Right ventricle myocardium inferior (tissue), 1 donor: ENCODE results near the gene CDKN1C. TPM values are rescaled to one million over a fixed set of nuclear protein-coding genes. Genes with fewer than 3 reads are reported as not detected.

Experiments
- ATAC-seq: fragments of 200-7000 bp; cut with Tn5 transposase; one replicate; pipeline ENCODE4 v1.9.1; 2020; ENCODE audit warnings: mild to moderate bottlenecking, moderate library complexity
- DNase-seq: peaks from one replicate; pipeline ENCODE4 v3.0.0; 2021; ENCODE audit errors: missing footprints
- intact Hi-C: fragments of 100-400 bp; cut with DNase I; formaldehyde crosslinking; loops from one replicate; pipeline ENCODE4 v1.11.0; 2022
- total RNA-seq: library from RNA; stranded (reverse); fragmentation: NEBNext Ultra II Directional; extraction: Animal tissue kit (Norgen Biotek cat#: 25700); gene quantifications from one replicate; pipeline ENCODE4 v1.2.1, GENCODE V29; 2021
- donor health status: DM: no; HTN: yes; CAD: no; lungs with severe emphysema.

The CDKN1C gene
- total RNA-seq, 1 donor from 2014 or later: 40.0 TPM

DNA sequence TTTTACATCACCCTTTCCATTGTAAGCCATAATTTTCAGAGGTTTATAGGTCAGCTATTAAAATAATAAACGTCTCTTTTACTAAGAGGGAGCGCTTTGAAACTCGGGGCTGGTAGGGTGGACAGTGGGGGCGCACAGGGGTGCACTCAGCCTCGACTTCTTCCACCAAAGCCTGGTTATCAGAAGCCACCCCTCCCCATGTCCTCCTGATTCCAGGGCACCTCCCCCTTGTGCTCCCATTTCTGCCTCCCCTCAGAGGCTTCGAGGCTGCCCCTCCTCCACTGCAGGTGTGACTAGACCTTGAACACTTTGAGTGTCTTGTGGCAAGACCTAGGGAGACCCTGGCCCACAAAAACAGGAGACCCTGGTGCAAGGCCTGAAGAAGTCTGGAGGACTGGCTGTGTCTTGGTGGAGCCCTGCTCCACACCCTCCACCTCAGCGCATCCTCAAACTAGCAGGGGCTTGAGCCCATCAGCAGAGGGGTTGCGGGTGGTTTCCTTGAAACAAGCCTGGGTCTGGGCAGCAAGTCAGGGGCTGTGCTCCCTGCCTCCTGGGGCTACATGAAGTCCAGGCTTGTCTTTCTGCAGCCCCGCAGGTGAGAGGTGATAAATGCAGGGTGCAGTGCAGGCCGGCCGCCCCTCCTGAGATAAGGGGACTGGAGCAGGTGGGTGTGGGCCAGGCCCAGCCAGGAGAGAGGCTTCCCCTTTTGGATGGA, 3.0 kb downstream of the CDKN1C start:
- DNase-seq: peak; percentile 26
- intact Hi-C loops: loop anchor here (5.0 kb wide), 1 partner anchor 70 kb away; no protein-coding TSS in a partner anchor
- ATAC-seq: no peak

DNA sequence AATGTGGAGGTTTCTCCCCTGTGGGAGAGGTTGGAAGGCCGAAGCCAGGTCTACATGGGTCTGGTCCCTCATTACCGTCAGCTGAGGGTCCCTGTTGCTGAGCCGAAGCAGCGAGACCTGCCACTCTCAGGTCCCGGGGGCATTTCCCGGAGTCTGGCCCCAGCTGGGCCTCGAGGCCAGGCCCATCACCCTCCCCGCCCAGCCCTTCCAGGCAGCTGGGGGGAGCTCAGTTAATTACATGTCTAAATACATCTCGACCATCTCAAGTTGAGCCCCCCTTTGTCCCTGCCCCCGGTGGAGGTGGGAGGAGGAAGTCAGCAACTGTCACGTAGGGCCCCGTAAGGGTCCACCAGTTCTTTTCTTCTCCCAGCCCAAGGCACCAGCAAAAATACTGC, 3.6 kb downstream of the CDKN1C start:
- DNase-seq (peak; percentile 58), ATAC-seq (no peak)
- intact Hi-C loops: loop anchor here (5.0 kb wide), 1 partner anchor 70 kb away; no protein-coding TSS in a partner anchor

DNA sequence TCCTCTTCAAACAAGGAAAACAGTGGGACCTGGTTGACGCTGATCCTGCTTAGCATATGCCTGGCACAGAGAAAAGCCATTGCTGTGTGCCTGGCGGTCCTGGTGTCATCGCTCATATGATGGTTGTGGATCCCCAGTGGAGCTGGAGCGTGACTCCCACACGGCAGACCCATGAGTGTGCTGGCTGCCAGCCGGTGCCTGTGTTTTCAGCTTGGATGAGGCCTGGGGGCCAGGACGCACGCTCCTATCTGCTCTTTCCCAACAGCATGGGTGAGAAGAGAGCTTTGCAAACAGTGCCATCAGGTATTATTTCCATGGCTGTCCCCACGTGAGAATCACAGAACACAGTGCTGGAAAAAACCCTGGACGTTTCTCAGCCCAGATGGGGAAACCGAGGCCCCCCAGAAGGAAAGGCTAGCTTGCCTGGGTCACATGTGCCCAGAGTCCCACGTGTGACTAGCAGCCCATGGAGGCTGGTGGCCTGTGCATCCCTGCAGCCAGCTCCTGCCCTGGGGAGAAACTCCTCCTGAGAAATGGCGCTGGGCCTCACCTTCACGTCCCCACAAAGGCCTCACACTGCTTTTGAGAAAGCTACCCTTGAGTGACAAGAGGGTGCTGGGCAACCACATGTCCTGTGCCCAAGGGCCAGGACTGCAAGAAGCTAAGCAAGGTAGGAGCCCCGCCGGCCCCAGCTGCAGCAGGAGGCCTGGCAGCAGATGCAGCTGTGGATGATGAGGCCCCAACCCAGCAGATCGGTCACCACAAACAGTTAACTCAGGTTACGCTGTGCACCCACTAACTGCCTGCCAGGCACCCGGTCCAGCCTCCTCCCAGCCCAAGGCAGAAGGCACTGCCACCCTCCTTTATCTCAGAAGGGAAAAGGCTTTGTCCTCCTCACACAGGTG, 4.2 kb downstream of the CDKN1C start:
- DNase-seq (peak; percentile 56), ATAC-seq (no peak)
- intact Hi-C loops: loop anchor here (5.0 kb wide), 1 partner anchor 69 kb away; no protein-coding TSS in a partner anchor

DNA sequence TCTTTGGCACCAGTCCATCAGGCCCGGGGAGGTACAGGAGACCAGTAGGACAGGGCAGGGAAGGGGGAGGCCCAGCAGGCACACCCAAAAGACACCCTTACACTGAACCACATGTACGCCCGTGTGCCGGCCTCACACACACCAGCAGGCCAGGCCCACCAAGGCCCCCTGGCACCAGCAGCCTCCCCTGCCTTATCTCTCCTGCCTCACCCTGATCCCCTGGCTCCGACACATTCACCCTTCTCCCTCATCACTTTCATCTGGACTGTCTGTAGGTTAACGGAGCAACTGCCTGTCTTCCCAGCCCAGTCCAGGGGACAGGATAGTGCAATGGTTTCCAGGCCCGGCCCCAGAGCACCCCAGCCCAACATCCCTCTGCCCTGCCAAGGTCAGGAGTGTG, 4.9 kb downstream of the CDKN1C start:
- intact Hi-C loops: loop anchor here (5.0 kb wide), 1 partner anchor 68 kb away; no protein-coding TSS in a partner anchor
- DNase-seq: no peak
- no peak for ATAC-seq

DNA sequence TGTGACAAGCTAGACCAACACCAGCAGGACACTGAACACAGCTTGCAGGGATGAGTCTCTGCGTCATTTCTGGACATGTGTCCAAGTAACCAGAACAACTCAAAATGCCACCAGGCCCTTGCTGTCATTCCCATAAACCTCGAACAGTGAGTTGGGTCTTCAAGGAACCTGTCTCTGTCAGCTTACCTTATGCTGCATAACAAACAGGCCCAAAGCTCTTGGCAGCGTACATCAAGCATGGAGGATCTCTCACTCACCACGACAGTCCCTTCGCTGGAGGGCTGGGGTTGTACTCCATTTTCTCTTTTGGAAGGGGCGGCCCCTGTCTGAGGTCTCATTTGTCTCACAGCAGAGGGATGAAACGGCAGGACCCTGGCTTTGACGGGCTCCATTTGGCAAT, 6.8 kb downstream of the CDKN1C start:
- intact Hi-C loops: no loop called here
- no peak for DNase-seq
- ATAC-seq: no peak

DNA sequence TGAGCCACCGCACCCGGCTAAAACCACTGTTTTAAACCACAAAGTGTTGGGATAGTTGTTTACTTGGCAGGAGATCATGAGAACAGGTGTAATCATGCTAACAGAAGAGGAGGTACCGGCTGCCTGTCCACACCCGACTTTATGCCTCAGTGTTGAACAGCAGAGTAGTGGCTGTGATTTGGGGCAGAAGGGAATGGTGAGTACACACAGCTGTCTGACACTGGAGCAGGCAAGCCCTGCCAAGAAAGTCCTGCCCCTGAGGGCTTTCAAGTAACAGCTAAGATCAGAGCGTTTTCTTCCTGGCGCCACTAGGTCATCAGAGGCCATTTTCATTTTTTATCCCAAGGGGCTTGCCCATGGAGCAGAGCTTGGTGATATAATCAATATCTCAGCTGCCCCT, 8.1 kb downstream of the CDKN1C start:
- DNase-seq (no peak), ATAC-seq (peak; percentile 52)
- intact Hi-C loops: no loop called here

DNA sequence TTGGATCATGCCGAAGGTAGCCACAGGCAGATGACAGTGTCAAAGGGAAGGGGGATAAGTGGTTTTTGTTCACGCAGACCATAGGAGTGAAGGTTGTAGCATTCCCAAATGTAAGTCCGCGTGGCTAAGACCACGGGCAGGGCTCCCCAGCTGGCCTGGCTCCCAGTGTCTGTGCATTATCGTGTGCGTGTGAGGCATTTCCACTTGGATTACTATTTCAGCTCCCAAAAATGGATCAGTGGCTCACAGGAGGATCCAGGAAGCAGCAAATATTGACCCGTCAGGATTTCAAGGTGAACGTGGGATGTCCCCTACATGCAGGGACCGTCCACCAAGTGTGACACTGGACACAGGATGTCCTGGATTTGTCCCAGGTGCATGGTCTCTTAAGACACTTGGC, 10.6 kb downstream of the CDKN1C start:
- DNase-seq: no peak
- intact Hi-C loops: no loop called here
- ATAC-seq: no peak

DNA sequence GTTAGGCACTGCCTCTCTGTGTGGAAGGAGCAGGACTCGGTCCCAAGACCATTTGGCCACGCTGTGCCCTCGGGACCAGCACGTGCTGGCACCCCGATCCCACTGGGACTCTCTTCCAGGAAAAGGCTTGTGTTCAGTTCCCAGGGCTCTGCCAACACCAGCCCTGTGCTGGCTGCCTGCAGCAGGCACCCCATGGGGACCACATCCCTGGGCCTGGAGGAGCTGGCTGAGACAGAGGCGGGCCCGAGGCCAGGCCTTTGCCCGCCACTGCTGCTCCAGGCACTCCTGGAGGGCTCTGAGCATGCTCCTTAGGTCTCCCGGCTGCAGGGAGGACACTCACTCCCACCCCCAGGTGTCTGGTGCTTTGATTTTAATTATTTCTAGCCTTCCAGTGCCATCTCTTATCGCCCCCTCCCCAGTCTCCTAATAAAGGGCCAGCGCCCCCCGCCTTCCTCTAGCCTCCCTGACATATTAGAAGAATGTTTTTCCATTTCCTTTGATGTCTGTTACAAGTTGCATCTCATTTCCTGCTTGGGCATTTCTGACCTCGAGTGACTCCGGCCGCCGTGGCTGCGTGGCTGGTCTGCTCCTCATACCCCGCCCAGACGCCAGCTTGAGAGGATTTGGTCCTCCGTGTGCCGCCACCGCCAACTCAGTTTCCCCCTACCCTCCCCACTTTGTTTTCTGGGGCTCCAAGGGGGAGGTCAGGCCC, 14.4 kb downstream of the CDKN1C start:
- intact Hi-C loops: no loop called here
- ATAC-seq (no peak), DNase-seq (no peak)

DNA sequence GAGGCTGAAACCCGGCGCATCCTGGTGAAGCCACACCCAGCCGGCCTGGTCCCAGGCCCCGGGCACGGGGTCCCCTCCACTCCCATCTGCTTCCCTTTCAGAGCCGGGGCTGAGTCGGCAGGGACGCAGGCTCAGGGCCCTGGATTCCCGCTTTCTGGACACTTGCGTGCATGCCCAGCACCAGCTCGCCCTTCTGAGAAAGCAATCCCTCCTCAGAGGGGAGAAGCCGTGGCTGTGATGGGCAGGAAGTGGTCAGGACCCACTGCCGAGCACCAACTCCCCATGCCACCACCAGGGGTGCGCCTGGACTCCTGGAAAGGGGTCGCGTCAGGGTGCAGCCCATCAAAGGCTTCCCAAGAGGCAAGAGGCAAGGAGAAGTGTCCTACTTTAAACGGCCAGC, 15.1 kb downstream of the CDKN1C start:
- intact Hi-C loops: no loop called here
- ATAC-seq (no peak), DNase-seq (no peak)

DNA sequence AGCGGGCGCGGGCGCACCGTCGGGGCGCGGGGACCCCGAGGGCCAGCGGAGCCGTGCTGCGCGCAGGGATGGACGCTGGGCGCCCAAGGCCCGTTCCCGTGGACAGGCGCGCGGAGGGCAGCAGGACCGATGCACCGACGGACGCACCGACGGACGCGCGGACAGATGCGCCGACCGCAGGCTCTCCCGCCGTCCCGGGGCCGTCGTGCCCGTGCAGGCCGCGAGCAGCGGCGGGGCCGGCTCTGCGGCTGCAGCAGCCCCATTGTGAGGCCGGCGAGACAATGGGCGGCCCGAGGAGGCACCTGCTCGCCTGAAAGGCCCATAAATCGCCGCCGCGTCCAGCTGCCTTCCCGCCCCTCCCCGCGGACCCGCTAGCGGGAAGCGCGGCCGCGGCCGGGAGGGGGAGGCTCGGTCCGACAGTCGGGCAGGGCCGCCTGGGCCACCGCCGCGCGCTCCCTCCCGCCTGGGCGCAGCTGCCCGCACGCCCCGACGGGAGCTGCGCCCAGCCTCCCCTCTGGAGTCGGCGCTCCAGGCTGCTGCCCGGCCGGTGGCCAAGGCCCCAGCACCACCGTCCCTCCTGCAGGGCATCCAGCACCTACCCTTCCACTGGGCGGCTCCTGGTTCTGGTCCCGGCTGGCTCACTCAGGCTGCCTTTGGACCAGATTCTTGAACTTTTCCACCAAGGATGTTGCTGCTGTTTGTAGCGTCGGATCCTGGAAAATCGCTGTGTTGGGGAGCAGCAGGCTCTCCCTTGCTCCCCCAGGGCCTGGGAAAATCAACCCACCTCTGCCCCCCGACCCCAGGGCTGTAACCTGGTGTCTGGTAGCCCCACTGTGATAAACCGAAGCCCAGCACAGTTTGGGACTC, 15.8 kb downstream of the CDKN1C start:
- DNase-seq (no peak), ATAC-seq (no peak)
- intact Hi-C loops: loop anchor here (2.0 kb wide), 1 partner anchor 41 kb away; no protein-coding TSS in a partner anchor

DNA sequence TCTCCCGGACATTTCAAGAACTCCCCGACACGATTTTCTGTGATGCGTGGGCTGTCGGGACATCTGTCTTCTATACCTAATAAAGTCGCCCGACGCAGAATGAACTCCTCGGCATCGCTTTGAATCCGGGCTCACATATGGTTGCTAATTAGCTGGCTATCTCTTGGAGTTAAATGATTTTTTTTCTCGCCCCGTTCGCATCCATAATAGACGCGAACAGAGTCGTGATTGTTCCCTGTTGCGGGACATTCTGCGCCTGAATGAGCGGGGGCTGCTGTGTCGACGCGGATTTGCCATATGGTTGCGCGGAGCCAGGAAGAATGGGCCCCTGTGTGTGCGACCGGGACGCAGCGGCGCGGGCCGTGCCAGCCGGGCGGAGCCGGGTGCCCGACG, 16.4 kb downstream of the CDKN1C start:
- intact Hi-C loops: loop anchor here (2.0 kb wide), 1 partner anchor 40 kb away; no protein-coding TSS in a partner anchor
- ATAC-seq: no peak
- no peak for DNase-seq

DNA sequence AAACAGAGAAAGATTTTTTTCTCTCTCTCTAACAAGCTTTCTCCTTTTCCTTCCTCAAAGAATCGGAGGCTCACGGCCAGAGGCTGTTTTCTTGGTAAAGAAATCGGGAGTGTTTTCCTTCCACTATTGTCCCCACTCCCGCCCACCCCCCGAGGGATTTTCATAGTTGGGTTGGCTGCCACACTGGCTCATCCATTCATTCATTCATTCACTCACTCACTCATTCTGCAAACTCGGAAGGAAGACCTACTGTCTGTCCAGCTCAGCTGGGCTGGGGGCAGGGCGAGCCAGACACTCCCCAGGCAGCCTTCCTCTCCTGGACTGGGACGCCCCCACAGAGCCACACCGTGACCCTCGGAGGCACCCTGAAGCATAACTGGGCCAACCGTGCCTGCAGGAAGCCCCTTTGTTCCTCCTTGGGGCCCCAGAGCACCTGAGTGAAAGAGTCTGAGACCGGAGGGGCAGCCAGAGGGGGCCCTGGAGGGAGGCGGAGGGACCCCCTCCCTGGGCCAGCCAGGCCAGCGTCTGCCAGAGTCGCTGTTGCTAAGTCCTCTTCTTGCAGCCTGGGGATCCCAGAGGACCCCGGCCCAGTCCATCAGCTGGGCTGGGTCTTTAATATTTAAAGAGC, 17.0 kb downstream of the CDKN1C start:
- DNase-seq: no peak
- no peak for ATAC-seq
- intact Hi-C loops: loop anchor here (2.0 kb wide), 1 partner anchor 40 kb away; no protein-coding TSS in a partner anchor

DNA sequence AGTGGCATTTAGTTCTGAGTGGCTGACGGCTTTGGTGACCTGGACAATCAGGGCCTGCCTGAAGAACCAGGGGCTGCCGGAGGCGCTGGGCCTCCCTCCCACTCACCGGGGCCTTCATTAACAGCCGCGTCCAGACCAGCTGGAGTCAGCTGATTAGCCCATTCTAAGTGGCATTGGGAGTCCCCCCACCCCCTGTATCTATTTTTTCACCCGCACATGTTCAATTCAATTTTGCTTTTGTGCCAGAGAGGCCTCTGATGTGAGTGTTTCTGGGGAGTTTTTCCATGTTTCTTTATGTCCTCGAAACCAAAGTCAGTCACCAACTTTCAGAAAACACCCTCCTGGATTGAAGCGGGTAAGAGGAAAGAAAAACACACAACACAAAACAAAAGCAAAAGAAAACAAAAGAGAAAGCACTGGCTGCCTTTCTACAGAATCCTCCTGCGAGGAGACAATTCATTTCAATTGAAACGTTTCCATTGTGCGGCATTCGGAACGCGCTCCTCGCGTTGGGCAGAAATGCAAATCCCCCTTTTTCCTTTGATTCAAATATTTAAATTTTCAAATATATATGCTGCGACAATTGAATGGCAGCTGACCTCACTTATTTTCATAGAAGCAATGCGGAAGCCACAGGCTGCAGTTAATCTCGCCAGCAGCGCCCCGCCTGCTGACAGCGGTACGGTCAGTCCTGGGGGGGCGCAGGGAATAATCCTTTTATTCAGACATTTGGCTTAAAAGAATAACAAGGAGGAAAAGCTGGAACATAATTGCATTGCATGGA, 17.7 kb downstream of the CDKN1C start:
- ATAC-seq: no peak
- DNase-seq: no peak
- intact Hi-C loops: loop anchor here (2.0 kb wide), 1 partner anchor 39 kb away; no protein-coding TSS in a partner anchor

DNA sequence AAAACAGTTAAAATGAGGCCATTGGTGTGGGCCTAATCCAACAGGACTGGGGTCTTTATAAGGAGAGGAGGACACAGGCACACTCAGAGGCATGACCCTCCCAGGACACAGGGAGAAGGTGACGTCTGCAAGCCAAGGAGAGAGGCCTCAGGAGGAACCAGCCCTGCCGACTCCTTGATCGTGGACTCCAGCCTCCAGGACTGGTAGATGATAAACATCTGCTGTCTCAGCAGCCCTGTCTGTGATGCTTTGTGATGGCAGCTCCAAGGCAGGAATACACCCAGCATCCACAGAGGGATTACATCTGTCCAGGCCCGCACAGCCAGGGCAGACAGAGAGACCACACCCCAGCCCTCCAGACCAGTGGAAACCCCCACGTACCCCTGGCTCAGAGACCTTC, 18.4 kb downstream of the CDKN1C start:
- ATAC-seq (no peak), DNase-seq (no peak)
- intact Hi-C loops: no loop called here

DNA sequence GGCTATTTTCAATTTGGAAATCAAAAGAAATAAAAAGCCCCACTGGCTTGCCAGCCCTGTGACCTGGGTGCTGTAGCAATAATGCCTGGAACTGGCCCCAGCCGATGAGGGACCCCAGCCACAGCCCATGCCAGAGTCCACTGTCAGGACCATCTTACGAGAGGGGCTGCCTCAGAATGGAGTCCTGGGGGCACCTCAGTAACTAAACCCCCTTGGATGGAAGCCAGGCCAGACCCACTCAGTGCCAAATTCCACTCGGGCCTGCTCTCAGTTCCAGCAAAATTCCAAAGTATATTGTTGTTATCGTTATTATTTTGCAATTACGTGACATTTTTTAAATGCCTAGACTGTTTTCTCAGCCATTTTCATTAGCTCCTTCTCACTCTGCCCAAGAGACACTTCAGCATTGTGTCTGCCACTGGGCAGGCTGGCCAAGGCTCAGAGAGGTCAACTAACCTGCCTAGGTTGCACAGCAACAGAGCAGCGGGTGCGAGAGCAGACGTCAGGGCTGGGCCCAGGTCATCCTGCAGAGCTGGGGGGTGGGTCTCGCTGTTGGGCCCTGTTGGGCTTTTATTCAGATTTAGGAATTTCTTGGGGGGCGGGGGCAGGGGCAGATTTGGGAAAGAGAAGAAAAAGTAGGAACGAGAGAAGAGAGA, 19.5 kb downstream of the CDKN1C start:
- ATAC-seq (no peak), DNase-seq (no peak)
- intact Hi-C loops: no loop called here

DNA sequence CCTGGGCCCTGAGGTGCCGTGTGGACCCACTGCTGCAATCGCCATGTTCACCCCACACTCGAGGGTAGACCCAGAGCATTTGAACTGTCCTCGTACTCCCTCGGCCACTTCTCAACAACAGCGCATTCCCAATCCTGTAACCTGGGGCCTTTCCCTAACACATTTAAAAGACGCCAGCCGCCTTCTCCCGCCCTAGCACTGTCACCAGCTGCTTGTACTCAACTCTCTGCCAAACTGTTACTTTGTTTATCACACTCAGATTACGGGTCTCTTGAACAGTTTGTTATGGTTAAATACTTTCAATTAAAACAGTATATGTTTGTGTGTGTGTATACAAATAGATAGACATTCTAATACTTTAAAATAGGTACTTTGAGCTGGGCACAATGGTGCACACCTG, 20.7 kb downstream of the CDKN1C start:
- DNase-seq (no peak), ATAC-seq (peak; percentile 9)
- intact Hi-C loops: no loop called here

DNA sequence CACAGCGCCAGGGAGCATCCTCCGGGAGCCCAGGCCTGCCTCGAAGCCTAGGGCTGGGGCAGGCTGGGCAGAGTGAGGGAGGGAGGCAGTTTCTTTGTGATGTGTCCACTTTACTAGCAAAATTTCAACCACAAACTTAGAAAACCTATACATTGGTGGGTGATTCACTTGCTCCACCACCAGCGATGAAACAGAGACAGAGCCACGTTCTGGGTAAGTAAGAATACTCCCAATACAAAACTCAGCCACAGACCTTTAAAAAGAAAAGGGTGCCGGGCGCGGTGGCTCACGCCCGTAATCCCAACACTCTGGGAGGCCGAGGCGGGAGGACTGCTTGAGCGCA, 22.3 kb downstream of the CDKN1C start:
- intact Hi-C loops: no loop called here
- ATAC-seq (no peak), DNase-seq (no peak)
